SKM-1 treated with dmso at 0.1 percent for 144 hours (cell line): ENCODE data around the gene ITFG2.
"Not testable (repeated sequence)": the region's sequence is repeated elsewhere in the genome, so short reads cannot be mapped to it uniquely, and the experiment has no call there.

ENCODE experiments used
- DNase-seq: peaks from one replicate; lab custom pipeline; 2025; ENCODE audit not compliant: unreplicated experiment; lab: John Stamatoyannopoulos, UW

The ITFG2 gene

GRCh38 chr12:2860170-2860569 lies 47.7 kb downstream of the ITFG2 start:
- no peak for DNase-seq

- DNase-seq, result no peak
Observed at GRCh38 chr12:2862876-2863275, 50.4 kb downstream of the ITFG2 start.

GRCh38 chr12:2863402-2863801 lies 50.9 kb downstream of the ITFG2 start:
- DNase-seq, result not testable (repeated sequence)

- DNase-seq, result no peak
Observed at GRCh38 chr12:2864198-2864597, 51.7 kb downstream of the ITFG2 start.

- DNase-seq, result not testable (repeated sequence)
Observed at GRCh38 chr12:2868986-2869632, 56.6 kb downstream of the ITFG2 start.
